NCI-H226 (cell line): ENCODE measurements around the gene SLC12A1.

Experiments
- DNase-seq: peaks from one replicate; pipeline ENCODE4 v3.0.0-alpha.2; 2015

SLC12A1 gene

DNA sequence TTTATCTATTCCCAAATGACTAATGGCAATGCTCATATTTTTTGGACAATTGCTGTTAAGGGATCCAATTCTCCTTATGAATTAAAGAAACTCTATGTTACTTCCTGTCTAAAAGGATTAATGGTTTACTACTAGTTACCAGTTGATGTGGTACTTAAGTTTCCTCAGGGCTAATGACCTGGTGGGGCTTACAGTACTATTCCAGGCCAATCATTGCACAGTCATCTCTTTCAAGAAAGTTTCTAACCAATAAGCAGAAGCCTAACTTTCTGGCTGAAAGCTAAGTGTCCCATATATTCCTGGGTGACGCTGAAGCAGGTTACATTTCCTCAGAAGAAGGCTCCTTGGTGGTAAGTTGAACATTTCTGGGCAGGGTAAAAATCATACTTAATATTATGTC, at the start of gene SLC12A1:
TSS of gene SLC12A1 (plus strand) at position 322 of the 400 bp plus-strand sequence. CDS start 1,418 bp downstream, outside the sequence.
- no peak for DNase-seq

DNA sequence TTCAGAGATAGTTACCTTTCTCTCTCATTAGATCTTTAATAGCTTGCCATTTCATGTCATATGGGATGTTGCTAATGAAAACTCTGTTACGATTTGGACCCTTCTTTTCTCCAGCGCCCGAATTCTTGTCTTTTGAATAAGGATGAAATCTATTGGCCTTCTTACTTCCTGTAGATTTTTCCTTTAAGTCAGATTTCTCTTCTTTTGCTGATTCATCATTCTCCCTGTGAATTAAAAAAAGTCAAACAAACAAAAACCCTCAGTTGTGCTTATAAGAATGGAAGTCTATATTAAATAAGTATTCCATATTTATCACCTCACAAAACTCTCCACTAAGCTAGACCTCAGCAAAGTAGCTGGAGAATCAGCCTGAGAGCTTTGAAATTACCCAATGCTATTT, 37.5 kb upstream of the SLC12A1 start:
- DNase-seq = no peak

DNA sequence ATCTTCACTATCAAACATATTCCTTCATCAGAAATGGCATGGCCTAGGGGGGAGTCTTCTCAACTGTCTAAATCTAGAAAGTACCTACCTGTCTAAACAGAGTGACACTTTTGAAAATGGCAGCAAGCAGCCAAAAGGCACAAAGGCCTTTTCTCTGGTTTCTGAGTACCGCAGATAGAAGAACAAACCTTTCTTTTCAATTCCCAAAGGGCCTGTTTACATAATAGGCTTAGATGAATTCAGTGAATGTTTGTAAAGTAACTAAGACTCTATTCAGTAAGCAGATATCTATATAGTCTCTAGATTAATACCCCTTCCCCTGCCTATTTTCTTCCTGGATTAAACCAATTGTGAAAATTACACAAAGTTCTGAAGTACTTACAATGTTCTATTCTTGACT, 35.1 kb upstream of the SLC12A1 start:
- DNase-seq = no peak

DNA sequence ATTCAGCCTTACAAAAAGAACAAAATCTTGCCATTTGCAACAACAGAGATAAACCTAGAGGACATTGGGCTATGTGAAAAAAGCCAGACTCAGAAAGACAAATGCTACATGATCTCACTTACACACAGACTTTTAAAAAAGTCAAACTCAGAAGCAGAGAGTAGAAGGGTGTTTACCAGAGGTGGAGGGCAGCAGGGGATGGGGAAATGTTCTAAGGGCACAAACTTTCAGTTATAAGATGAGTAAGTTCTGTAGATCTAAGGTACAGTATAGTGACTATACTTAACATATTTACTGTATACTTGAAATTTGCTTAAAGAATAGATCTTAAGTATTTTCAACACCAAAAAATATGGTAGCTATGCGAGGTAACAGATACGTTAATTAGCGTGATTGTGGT, 31.0 kb upstream of the SLC12A1 start:
- DNase-seq = no peak

DNA sequence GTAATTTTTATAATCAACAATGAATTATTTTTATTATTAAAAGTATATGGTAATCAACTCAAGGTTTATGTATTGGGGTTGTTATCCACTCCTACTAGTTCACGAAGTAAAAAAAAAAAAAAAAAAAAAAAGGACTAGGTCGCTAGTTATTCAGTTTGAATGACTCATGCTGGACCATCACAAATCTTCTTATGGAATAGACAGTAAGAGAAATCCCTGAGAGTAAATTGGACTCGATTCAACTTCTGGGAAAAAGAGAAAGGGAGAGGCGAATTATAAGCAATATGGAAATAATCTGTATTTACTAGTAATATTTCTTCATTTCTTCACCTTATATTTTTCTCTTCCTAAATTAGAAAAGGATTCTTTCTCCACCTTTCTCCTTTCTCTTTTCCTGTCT, 30.0 kb upstream of the SLC12A1 start:
- DNase-seq = peak; percentile 49

DNA sequence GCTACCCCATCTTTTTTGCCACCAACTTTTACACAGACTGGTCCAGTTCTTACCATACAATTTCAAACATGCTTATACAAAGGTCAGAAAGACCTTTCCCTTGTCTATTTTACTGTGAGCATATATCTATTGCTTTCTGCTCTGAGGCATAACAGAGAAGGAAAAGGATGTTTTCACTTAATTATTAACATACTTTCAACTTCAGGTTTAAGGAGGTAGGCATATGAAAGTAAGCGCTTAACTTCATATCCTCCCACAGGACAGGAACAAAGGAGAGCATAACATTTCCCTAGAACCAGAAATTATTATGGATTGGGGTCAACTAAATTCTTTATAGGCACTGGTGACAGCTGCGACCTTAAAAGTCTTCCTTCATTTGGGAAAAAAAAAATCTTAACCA, 29.1 kb upstream of the SLC12A1 start:
- no peak for DNase-seq

DNA sequence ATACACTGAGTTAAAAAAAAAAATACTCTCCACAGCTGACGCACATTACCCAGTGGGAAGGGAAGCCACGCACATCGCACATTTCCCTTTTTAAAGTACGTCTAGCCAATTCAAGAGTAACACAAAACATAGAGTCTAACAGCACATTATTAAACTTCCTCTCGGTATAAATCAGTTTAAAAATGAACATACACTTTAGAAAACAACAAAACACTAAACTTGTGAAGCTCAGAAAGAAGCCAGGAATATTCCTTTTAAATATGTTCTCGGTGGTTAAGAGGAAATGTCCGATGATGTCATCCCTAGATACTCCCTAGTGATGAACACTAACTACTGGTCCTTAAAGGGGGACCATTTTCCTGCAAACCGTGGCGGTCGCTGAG, 28.7 kb upstream of the SLC12A1 start:
- DNase-seq = peak; percentile 43

DNA sequence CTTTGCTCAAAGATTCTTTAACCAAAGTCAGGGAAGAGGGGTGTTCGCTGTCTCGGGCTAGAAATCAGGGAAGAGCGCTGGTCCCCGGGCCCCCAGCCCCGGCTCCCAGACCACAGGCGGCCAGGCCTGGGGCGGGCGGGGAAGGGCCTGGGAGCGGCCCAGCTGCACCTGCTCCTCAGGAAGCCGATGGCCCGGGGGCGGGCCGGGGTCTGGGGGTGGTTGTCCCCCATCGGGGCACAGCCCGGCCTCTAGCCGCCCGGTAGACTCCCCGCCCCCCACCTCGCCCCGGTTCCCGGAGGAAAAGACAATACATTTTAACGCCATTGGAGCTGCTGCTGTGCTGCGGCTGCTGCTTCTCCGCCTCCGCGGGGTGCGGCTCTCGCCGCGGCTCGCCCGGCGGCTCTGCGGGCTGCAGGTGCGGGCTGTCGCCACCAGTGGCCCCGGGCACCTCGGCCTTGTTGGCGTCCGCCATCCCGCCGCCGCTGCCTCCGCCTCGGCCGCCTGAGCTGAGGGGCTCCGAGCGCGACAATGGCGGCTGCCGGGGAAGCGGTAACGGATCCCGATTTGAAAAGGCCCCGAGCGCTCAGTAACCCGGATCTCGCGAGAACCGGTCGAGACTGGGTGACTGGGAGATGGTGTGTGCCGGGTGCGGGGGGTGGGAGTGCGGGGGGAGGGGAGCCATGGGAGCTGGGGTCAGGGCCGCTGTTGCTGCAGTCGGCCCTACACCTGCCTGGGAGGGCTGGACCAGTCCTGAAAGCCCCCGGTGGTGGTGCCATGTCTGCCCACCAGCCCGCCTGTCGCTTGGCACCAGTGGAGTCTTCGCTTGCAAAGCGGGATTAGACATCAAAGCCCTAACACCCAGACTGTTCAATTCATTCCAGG, 28.1 kb upstream of the SLC12A1 start, which contains the start of gene MYEF2:
TSS of gene MYEF2 (minus strand) at position 530 of the 882 bp plus-strand sequence. CDS start at position 472, 58 bp downstream.
- peak; percentile 75 for DNase-seq

DNA sequence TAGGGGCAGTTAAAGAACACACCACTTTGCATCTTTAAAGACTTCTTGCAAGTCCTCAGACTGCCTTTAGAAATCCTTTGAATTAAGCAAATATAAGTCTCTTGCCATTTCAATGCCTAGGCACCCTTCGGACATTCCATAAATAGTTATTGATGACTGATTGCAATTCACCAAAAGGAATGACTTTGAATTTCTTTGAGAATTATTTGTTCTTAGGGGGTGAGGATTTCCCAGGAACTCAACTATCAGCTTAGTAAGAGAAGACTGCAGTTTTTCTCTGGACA, 27.5 kb upstream of the SLC12A1 start:
- DNase-seq = no peak

DNA sequence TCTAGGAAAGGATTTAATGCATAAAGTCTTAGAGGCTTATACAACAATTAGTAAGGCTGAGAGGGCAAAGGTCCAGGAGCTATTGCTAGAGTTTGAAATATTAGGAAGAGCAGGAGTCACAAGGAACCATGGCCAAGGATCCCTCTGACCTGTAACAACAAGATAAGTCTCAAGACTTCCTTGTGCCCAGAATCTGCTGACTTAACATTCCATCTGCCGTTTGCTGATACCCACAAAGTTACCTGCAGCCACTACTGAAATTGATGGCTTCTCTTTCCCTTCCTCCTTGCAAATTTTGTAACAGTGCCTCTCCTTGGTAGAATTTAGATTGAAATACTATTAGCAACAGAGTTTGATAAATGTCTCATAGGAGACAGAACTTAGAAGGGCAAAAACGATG, 23.4 kb upstream of the SLC12A1 start:
- DNase-seq = no peak

DNA sequence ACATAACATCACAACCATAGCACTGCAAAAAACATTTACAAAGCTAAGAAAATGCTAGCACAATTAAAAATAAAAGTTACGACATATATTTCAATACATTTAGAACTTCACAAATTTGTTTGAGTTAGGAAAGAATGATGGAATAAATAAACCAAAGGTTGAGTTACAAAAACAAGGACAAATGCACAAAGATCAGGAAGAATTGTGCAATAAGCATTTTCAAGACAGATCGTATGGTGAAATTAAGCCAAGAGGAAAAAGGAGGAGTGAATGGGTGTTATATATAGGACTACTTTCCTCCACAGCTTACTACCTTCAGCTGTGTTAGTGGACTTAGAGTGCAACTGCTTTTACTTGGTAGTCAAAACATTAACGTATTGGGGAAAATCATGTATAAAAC, 20.6 kb upstream of the SLC12A1 start:
- DNase-seq = no peak

DNA sequence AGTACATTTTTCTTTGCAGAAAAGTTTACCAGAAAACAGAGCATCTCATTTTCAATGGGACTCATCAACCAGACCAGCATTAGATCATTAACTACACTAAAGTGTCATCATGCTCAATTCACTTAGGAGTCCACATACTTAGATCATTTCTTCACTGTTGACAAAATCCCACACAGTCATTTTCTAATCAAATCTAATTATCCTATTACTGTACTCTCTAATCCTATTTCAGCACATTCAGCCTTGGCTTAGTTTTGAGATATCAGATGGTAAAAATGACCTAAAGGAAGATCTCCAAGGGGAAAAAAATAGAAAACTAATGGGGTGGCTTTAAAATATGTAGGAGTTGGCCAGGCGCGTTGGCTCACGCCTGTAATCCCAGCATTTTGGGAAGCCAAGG, 19.8 kb upstream of the SLC12A1 start:
- no peak for DNase-seq

DNA sequence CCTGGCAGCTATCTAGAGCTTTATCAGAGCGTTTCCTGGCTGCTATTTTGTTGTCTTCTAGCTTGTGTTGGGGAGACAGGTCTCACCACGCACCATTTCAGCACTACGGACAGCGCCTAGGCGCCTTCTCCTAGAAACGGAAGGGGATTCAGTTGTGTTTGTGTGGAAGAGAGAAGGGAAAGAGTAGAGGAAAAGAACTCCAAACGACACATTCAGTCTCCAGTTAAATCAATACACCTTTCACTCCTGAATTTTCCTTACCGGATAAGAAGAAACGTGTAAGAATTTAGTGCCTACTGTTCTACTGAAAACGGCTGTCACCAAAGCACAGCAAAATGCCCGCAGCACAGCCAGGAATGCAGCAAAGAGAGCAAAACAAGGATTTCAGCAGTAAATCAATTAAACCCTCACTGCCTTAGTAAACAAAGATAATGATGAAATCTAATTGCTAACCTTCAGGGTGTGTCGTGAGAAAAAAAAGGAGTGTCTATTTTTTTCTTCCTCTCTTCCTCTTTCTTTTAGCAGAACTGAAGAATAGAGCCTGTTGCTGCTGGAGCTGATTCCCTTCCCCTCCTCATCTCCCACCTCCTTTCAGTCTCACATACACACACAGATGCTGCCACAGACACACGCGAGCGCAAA, 15.0 kb upstream of the SLC12A1 start:
- DNase-seq = peak; percentile 59

DNA sequence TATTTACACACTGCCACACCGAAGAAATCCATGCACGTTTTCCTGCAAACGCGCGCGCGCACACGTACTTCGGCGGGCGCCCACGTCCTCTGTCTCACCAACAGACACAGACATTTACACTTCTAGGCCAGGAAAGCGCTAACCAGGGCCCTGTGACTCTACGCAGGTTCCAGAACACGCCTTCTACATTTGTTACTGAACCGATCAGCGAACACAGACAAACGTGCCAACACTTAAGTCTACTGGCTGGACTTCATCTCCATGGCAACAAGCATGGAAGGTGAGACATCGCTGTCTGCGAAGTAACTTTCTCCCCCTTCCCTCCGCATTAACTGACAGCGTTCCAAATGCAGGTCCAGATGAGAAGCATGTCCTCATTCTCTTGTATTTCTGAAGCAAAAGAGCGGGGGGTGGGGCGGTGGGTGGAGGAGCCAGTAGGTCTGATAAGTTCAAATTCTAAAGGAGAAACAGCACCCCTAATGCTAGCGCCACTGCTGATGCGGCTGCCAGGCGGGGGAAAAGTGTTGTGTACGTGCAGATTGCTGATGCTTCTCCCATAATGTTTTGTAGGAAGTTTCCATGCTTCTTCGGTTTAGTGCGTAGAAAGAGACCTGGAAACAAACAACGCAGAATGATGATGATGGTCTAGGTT, 14.4 kb upstream of the SLC12A1 start, which contains the start of gene CTXN2:
TSS of gene CTXN2 (plus strand) at position 92 of the 652 bp plus-strand sequence. CDS start 9,636 bp downstream, outside the sequence.
- no peak for DNase-seq

DNA sequence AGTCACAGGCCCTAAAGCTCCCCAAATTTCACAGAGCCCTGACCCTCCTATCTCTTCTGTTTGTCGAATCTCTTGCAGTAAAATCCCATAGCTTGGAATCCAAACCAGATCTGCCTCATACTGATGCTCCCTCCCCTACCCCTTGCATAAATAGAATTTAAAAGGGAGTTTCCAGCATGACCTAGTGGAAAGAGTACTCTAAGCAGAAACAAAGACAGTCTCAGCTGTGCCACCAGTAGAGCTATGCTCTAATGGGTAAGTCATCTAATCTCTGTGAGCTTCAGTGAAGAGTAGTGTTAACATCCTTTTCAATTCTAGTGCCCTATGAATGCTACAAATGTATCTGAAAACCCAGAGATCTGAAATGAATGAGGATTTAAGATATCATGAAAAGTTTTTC, 4.0 kb upstream of the SLC12A1 start:
- no peak for DNase-seq

DNA sequence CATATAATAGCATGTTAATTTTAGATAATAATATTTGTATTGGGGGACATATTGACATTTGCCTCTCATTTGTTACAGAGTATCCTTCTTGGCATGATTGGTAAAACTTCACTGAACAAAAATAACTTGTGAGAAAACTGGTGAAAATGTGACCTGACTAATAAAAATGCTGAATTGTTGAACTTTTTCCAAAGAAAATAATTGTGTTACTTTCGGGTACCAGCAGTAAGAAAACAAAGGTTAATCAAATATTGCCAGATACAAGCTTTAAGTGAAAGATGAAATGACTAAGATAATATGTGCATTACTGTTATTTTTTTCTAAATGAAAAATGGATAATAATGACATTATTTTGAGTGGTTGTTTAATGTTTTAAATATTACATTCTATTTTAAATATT, 15.2 kb downstream of the SLC12A1 start:
- no peak for DNase-seq

DNA sequence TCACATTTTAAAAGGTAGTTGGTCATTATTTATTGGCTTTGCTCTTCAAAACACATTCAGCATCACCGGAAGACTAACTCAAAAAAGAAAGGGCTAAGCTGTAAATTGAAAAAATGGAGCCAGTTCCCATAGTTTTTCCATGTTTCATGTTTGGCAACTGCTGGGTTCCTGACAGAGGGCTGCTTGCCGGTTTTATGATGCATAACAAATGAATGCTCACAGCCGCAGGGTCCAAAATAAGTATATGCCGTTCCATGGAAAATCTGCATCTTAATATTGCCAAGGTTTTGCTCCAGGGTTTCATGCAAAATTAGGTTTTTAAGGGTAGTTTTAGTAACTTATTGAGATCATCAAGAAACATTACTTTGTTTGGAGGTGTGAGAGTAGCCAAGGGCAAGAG, 15.8 kb downstream of the SLC12A1 start:
- no peak for DNase-seq

DNA sequence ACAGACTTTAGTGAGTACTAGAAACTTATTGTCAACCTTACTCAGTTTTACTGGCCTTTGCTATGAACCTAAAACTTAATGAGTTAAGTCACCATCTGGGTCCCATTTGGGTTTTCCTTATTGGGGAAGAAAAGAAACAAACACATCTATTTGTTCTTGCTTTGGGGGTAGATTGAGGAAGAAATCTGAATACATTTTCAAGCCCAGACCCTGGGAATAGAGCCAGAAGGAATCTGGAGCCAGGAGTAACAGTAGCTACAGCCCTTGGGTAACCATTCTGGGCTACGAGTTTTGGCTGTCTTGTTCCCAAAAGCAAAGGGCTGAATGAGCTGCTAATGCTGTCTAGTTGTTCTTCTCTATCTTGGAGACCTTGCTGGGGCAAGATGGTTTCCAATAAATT, 16.5 kb downstream of the SLC12A1 start:
- no peak for DNase-seq

DNA sequence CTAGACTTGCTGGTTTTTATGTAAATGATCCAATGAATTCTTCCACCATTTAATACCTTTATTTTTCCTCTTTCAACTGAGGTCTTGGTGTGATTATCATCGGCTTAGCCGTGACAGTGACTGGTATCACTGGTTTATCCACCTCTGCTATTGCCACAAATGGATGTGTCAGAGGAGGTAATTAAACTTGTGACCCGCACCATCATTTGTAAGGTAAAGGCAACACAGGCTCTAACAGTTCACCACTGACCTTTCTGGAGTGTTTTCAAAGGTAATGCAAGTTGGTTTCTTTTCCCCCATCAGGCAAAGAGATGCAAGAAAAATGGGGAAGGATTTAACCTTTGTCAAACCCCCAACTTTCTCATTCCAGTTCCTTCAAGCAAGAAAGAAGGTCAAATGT, 19.7 kb downstream of the SLC12A1 start:
- no peak for DNase-seq

DNA sequence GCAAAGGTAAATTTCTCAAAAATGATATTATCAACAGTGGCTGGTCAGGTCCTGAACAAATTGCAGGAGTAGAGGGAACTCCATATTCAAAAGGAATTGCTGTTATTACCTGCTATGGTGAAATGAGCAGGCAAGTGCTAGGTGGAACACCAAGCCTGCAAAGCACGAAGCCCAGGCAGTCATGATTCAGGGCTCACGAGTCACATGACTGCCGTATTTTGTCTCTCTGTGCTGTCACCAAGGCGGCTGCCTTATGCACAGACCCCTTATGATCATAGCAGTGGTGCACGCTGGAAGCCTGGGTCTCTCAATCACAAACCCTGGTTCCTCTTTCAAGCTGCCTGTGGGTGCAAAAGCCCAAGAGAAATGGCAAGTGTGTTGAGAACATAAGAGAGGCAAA, 24.4 kb downstream of the SLC12A1 start:
- no peak for DNase-seq

DNA sequence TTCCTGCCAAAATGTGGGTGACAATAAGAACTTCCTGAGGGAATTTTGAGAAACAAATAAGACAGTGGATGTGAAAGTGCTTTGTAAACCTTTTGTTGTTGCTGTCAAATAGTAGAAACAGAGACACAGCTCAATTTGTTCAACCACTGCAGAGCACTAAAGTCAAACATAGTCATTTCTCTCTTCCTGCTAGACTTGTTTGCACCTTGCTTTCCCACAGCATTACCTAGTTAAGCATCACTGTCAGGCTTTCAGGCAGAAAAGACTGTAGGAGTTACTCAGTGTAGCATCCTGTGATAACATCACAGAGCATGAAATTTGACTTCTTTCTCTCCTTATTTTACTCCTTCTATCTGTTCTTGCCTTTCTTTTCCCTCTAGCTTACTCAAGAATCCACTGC, 27.1 kb downstream of the SLC12A1 start:
- DNase-seq = no peak

DNA sequence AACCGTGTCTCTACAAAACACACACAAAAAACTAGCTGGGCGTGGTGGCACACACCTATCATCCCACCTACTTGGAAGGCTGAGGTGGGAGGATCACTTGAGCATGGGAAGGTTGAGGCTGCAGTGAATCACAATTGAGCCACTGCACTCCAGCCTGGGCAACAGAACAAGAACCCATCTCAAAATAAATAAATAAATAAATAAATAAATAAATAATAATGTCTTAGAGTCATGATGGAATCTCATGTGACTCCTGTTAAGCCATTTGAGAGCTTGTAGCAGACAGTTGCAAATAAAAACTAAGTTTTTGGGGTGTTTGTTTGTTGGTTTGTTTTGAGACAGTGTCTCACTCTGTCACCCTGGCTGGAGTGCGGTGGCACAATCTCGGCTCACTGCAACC, 33.2 kb downstream of the SLC12A1 start:
- DNase-seq = no peak

DNA sequence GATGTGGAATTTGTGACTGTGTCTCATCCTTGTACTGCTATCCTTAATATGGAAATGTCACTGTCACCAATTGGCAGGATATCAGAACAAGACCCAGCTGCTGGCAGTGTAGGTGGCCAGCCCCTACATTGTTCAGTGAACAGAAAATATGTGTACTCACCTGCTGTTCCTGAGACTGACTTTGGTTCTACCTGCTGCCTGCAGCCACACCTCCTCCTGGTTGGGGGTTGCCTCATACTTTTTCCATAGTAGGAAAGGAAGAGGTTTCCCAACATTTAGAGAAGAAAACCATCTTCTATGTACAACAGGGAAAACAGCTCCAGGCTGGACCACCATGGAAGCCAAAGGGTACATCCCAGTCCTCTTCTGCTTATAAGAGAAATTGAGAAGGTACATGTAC, 35.9 kb downstream of the SLC12A1 start:
- DNase-seq = no peak

DNA sequence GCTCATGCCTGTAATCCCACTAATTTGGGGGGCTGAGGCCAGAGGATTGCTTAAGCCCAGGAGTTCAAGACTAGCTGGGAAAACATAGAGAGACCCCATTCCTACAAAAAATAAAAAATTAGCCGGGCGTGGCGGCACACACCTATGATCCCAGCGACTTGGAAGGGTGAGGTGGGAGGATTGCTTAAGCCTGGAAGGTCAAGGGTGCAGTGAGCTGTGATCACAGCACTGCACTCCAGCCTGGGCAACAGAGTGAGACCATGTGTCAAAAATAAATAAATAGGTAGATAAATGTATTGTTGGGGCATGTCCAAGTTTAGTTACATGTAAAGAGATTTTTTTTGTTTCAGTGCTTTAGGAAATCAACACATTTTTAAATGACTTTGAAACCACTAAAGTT, 36.4 kb downstream of the SLC12A1 start:
- no peak for DNase-seq
